ENCODE measurements around the gene CEACAM7. TPM values are rescaled to one million over a fixed set of nuclear protein-coding genes. Genes with fewer than 3 reads are reported as not detected.
A peak's percentile ranks its signal among the peaks of the same experiment; 100 is the strongest.

Gene CEACAM7
- total RNA-seq, 1 donor from 2014 or later, result not detected

GRCh38 chr19:41700381-41701195 lies 12.5 kb upstream of the CEACAM7 start:
- no peak overlapping the region for H3K4me3 Mint-ChIP-seq (ENCODE audit: unreplicated experiment)
- no peaks in the 10 kb centered on the region for H3K27me3 Mint-ChIP-seq (ENCODE audit: unreplicated experiment)
- peak; percentile 59 for DNase-seq (ENCODE audit: extremely low spot score, unreplicated experiment)
- H3K4me1 Mint-ChIP-seq (ENCODE audit: unreplicated experiment), result peaks cover 2% of the 10 kb centered on the region
- H3K27ac Mint-ChIP-seq (ENCODE audit: unreplicated experiment), result no peak overlapping the region
- H3K9me3 Mint-ChIP-seq (ENCODE audit: unreplicated experiment), result no peaks in the 10 kb centered on the region
- H3K36me3 Mint-ChIP-seq (ENCODE audit: unreplicated experiment), result no peaks in the 10 kb centered on the region
- TF ChIP-seq, protein P1, sequence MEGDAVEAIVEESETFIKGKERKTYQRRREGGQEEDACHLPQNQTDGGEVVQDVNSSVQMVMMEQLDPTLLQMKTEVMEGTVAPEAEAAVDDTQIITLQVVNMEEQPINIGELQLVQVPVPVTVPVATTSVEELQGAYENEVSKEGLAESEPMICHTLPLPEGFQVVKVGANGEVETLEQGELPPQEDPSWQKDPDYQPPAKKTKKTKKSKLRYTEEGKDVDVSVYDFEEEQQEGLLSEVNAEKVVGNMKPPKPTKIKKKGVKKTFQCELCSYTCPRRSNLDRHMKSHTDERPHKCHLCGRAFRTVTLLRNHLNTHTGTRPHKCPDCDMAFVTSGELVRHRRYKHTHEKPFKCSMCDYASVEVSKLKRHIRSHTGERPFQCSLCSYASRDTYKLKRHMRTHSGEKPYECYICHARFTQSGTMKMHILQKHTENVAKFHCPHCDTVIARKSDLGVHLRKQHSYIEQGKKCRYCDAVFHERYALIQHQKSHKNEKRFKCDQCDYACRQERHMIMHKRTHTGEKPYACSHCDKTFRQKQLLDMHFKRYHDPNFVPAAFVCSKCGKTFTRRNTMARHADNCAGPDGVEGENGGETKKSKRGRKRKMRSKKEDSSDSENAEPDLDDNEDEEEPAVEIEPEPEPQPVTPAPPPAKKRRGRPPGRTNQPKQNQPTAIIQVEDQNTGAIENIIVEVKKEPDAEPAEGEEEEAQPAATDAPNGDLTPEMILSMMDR (IDR thresholded peaks at IDR 0.05), result no peak

GRCh38 chr19:41699968-41700323 lies 11.9 kb upstream of the CEACAM7 start:
- H3K27ac Mint-ChIP-seq (ENCODE audit: unreplicated experiment), result no peak overlapping the region
- H3K4me3 Mint-ChIP-seq (ENCODE audit: unreplicated experiment), result no peak overlapping the region
- peaks cover 2% of the 10 kb centered on the region for H3K4me1 Mint-ChIP-seq (ENCODE audit: unreplicated experiment)
- TF ChIP-seq, protein P1 (IDR thresholded peaks at IDR 0.05), result no peak
- no peaks in the 10 kb centered on the region for H3K9me3 Mint-ChIP-seq (ENCODE audit: unreplicated experiment)
- H3K36me3 Mint-ChIP-seq (ENCODE audit: unreplicated experiment), result no peaks in the 10 kb centered on the region
- no peaks in the 10 kb centered on the region for H3K27me3 Mint-ChIP-seq (ENCODE audit: unreplicated experiment)
- peak; percentile 65 for DNase-seq (ENCODE audit: extremely low spot score, unreplicated experiment)

DNA sequence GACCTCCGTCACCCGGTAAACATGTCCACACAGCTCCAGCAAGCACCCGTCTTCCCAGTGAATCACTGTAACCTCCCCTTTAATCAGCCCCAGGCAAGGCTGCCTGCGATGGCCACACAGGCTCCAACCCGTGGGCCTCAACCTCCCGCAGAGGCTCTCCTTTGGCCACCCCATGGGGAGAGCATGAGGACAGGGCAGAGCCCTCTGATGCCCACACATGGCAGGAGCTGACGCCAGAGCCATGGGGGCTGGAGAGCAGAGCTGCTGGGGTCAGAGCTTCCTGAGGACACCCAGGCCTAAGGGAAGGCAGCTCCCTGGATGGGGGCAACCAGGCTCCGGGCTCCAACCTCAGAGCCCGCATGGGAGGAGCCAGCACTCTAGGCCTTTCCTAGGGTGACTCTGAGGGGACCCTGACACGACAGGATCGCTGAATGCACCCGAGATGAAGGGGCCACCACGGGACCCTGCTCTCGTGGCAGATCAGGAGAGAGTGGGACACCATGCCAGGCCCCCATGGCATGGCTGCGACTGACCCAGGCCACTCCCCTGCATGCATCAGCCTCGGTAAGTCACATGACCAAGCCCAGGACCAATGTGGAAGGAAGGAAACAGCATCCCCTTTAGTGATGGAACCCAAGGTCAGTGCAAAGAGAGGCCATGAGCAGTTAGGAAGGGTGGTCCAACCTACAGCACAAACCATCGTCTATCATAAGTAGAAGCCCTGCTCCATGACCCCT lies 11.3 kb upstream of the CEACAM7 start:
- TF ChIP-seq, protein P1 (IDR thresholded peaks at IDR 0.05), result no peak
- Mint-ChIP-seq H3K9me3 (ENCODE audit: unreplicated experiment) (no peaks in the 10 kb centered on the region), H3K4me3 (ENCODE audit: unreplicated experiment) (no peak overlapping the region)

DNA sequence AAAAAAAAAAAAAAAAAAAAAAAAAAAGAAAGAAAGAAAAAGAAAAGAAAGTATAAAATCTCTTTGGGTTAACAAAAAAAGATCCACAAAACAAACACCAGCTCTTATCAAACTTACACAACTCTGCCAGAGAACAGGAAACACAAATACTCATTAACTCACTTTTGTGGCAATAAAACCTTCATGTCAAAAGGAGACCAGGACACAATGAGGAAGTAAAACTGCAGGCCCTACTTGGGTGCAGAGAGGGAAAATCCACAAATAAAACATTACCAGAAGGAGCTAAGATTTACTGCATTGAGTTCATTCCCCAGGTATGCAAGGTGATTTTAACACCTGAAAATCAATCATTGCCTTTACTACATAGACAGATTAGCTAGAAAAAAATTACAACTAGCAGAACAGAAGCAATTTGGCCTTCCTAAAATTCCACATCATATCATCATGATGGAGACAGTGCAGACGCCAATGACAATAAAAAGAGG lies 10.7 kb upstream of the CEACAM7 start:
- H3K4me1 Mint-ChIP-seq (ENCODE audit: unreplicated experiment), result peaks cover 2% of the 10 kb centered on the region
- H3K36me3 Mint-ChIP-seq (ENCODE audit: unreplicated experiment), result no peaks in the 10 kb centered on the region
- H3K9me3 Mint-ChIP-seq (ENCODE audit: unreplicated experiment), result no peaks in the 10 kb centered on the region
- H3K27me3 Mint-ChIP-seq (ENCODE audit: unreplicated experiment), result no peaks in the 10 kb centered on the region
- TF ChIP-seq, protein P1 (IDR thresholded peaks at IDR 0.05), result no peak
- no peak for DNase-seq (ENCODE audit: extremely low spot score, unreplicated experiment)
- no peak overlapping the region for H3K4me3 Mint-ChIP-seq (ENCODE audit: unreplicated experiment)
- no peak overlapping the region for H3K27ac Mint-ChIP-seq (ENCODE audit: unreplicated experiment)

More for the DNA sequence above, 11.3 kb upstream of the CEACAM7 start:
- Mint-ChIP-seq H3K36me3 (ENCODE audit: unreplicated experiment) (no peaks in the 10 kb centered on the region), H3K27me3 (ENCODE audit: unreplicated experiment) (no peaks in the 10 kb centered on the region), H3K4me1 (ENCODE audit: unreplicated experiment) (peaks cover 2% of the 10 kb centered on the region), H3K27ac (ENCODE audit: unreplicated experiment) (no peak overlapping the region)
- DNase-seq (ENCODE audit: extremely low spot score, unreplicated experiment), result peak; percentile 76
